ENCODE measurements around the gene VPS37B.

GRCh38 chr12:122839907-122840554 lies 55.9 kb downstream of the VPS37B start:
- TF ChIP-seq CTCF (IDR thresholded peaks at IDR 0.05; ENCODE audit: low read depth, low read length) (no peak), EZH2phosphoT487 (IDR thresholded peaks at IDR 0.05; ENCODE audit: low read depth) (no peak)
